ENCODE data around the gene CDADC1. TPM values are rescaled to one million over a fixed set of nuclear protein-coding genes. Genes with fewer than 3 reads are reported as not detected.

CDADC1 gene
- polyA plus RNA-seq, 1 of the 3 experiments (the other 2 are of a cell fraction) = 3.5 TPM

- no peak overlapping the region; the same call in 1 of the 2 replicates for H2AFZ ChIP-seq (ENCODE audit: low read depth)
- no peaks in the 10 kb centered on the region for H3K79me2 ChIP-seq (ENCODE audit: insufficient read depth)
- no peaks in the 10 kb centered on the region for H3K9me2 ChIP-seq
- H3K4me2 ChIP-seq = no peak overlapping the region
- no peaks in the 10 kb centered on the region for H4K20me1 ChIP-seq (ENCODE audit: insufficient read depth)
- H3K27me3 ChIP-seq (ENCODE audit: insufficient read depth) = no peaks in the 10 kb centered on the region
- no peaks in the 10 kb centered on the region; a peak in 1 of 4 replicates for H3K4me1 ChIP-seq (ENCODE audit: control insufficient read depth in 1 of 2, insufficient read depth in 2 of 2, low read depth in 1 of 2, low read length in 1 of 2)
- H3K27ac ChIP-seq (ENCODE audit: low read depth in 2 of 2, low read length in 1 of 2) = no peak overlapping the region
- H3K4me3 ChIP-seq (ENCODE audit: low read depth in 2 of 2, low read length in 1 of 2) = no peak overlapping the region
- no peaks in the 10 kb centered on the region for H3K9me3 ChIP-seq
- no peak for DNase-seq
- H3K36me3 ChIP-seq (replicated peaks in 1 of 2; ENCODE audit: control insufficient read depth in 1 of 2, insufficient read depth in 2 of 2, low read length in 1 of 2) = no peaks in the 10 kb centered on the region
- no peaks in the 10 kb centered on the region for H3F3A ChIP-seq (replicated peaks; ENCODE audit: insufficient read depth)
- TF ChIP-seq SIN3A (IDR thresholded peaks at IDR 0.05; ENCODE audit: borderline replicate concordance, low read depth, low read length) (no peak), FOSL2 (IDR thresholded peaks at IDR 0.05; ENCODE audit: borderline replicate concordance, low read depth) (no peak)
- no peak overlapping the region for H3K9ac ChIP-seq
- POLR2A ChIA-PET = no interaction called here
- CTCF ChIA-PET = no interaction called here
- WGBS (ENCODE audit: low lambda C conversion rate) = 98% methylated on average over 2 of the region's 2 CpGs
Observed at GRCh38 chr13:49320975-49321374, 73.2 kb downstream of the CDADC1 start.

- Histone ChIP-seq H3K27ac (ENCODE audit: low read depth in 2 of 2, low read length in 1 of 2) (no peak overlapping the region), H3K79me2 (ENCODE audit: insufficient read depth) (no peaks in the 10 kb centered on the region), H3K27me3 (ENCODE audit: insufficient read depth) (no peaks in the 10 kb centered on the region), H3K9ac (no peak overlapping the region), H2AFZ (ENCODE audit: low read depth) (no peak overlapping the region), H3K4me2 (no peak overlapping the region), H3K4me1 (ENCODE audit: control insufficient read depth in 1 of 2, insufficient read depth in 2 of 2, low read depth in 1 of 2, low read length in 1 of 2) (no peaks in the 10 kb centered on the region; a peak in 1 of 4 replicates), H4K20me1 (ENCODE audit: insufficient read depth) (no peaks in the 10 kb centered on the region), H3K4me3 (ENCODE audit: low read depth in 2 of 2, low read length in 1 of 2) (no peak overlapping the region), H3K36me3 (replicated peaks in 1 of 2; ENCODE audit: control insufficient read depth in 1 of 2, insufficient read depth in 2 of 2, low read length in 1 of 2) (no peaks in the 10 kb centered on the region), H3K9me2 (no peaks in the 10 kb centered on the region), H3F3A (replicated peaks; ENCODE audit: insufficient read depth) (no peaks in the 10 kb centered on the region), H3K9me3 (no peaks in the 10 kb centered on the region)
- ChIA-PET CTCF (interaction anchor here (1.9 kb wide), 1 partner anchor 12 kb away, joined by 5 read pairs; no protein-coding TSS in a partner anchor), POLR2A (no interaction called here)
- no peak for TF ChIP-seq NFIC (IDR thresholded peaks at IDR 0.05; ENCODE audit: borderline replicate concordance)
- TF ChIP-seq USF1 (IDR thresholded peaks at IDR 0.05; ENCODE audit: borderline replicate concordance, low read depth) = no peak
- no peak for TF ChIP-seq FOXJ3 (CRISPR knock-in tag; IDR thresholded peaks at IDR 0.05)
- 98% methylated on average over 2 of the region's 2 CpGs for WGBS (ENCODE audit: low lambda C conversion rate)
- no peak for DNase-seq
Observed at GRCh38 chr13:49322702-49323101, 75.0 kb downstream of the CDADC1 start.

- no peaks in the 10 kb centered on the region for H3K9me3 ChIP-seq
- ChIA-PET POLR2A (no interaction called here), CTCF (interaction anchor here (1.4 to 1.9 kb wide), 2 partner anchors 11 to 42 kb away, joined by 3 to 5 read pairs; no protein-coding TSS in a partner anchor)
- no peaks in the 10 kb centered on the region for H3K36me3 ChIP-seq (replicated peaks in 1 of 2; ENCODE audit: control insufficient read depth in 1 of 2, insufficient read depth in 2 of 2, low read length in 1 of 2)
- no peaks in the 10 kb centered on the region for H3K27me3 ChIP-seq (ENCODE audit: insufficient read depth)
- H3K9me2 ChIP-seq = no peaks in the 10 kb centered on the region
- no peaks in the 10 kb centered on the region; a peak in 1 of 4 replicates for H3K4me1 ChIP-seq (ENCODE audit: control insufficient read depth in 1 of 2, insufficient read depth in 2 of 2, low read depth in 1 of 2, low read length in 1 of 2)
- no peak overlapping the region for H3K4me3 ChIP-seq (ENCODE audit: low read depth in 2 of 2, low read length in 1 of 2)
- no peak overlapping the region for H2AFZ ChIP-seq (ENCODE audit: low read depth)
- H3K4me2 ChIP-seq = no peak overlapping the region
- 94% methylated on average over 7 of the region's 7 CpGs for WGBS (ENCODE audit: low lambda C conversion rate)
- H4K20me1 ChIP-seq (ENCODE audit: insufficient read depth) = no peaks in the 10 kb centered on the region
- no peaks in the 10 kb centered on the region for H3K79me2 ChIP-seq (ENCODE audit: insufficient read depth)
- no peak for DNase-seq
- no peaks in the 10 kb centered on the region for H3F3A ChIP-seq (replicated peaks; ENCODE audit: insufficient read depth)
- no peak overlapping the region for H3K27ac ChIP-seq (ENCODE audit: low read depth in 2 of 2, low read length in 1 of 2)
- H3K9ac ChIP-seq = no peak overlapping the region
- no peak for TF ChIP-seq REST (IDR thresholded peaks at IDR 0.05; ENCODE audit: low read depth, low read length)
- TF ChIP-seq EP300 (IDR thresholded peaks at IDR 0.05; ENCODE audit: borderline replicate concordance in 1 of 2, low read depth in 1 of 2, low read length in 1 of 2) = no peak
- TF ChIP-seq RFX5 (IDR thresholded peaks at IDR 0.05; ENCODE audit: low read length) = no peak
- no peak for TF ChIP-seq FOXJ3 (CRISPR knock-in tag; IDR thresholded peaks at IDR 0.05)
- TF ChIP-seq IRF3 (IDR thresholded peaks at IDR 0.05; ENCODE audit: low read depth, low read length) = no peak
- TF ChIP-seq CTCF (IDR thresholded peaks at IDR 0.05) = no peak
- TF ChIP-seq RCOR1 (IDR thresholded peaks at IDR 0.05; ENCODE audit: low read length) = no peak
- TF ChIP-seq NFIC (IDR thresholded peaks at IDR 0.05; ENCODE audit: borderline replicate concordance) = no peak
Observed at GRCh38 chr13:49323344-49323743, 75.6 kb downstream of the CDADC1 start.

Data from SK-N-SH (cell line).